ENCODE results near the gene TRAF3IP1.

TRAF3IP1 gene

DNA sequence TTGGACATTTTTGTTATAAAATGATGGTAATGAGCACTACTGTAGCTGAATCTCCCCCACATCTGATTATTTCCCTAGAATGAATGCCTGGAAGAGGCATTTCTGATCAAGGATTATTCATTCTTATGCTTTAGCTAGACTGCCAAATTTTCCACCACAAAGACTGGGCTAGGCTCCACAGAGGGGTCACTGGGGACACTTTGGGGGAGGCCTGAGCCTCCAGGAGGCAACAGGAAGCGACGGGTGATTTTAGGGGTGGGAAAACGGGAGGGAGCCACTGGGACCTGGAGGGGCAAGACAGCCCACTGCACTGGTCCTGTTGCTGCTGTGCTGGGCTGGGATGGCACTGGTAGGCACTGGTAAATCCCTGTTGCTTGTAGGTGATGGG, 104.0 kb downstream of the TRAF3IP1 start:
- no peak overlapping the region for H3K27ac ChIP-seq (ENCODE audit: insufficient read depth, low read depth, low read length, poor library complexity, severe bottlenecking)
- no peak overlapping the region for H3K4me3 ChIP-seq (ENCODE audit: insufficient read depth, low read depth, low read length)
- H3K4me1 ChIP-seq (ENCODE audit: control insufficient read depth, insufficient read depth, low read length), result peaks cover 21% of the 10 kb centered on the region
- no peaks in the 10 kb centered on the region for H3K9me3 ChIP-seq (ENCODE audit: control insufficient read depth, low read length)
- no peaks in the 10 kb centered on the region for H3K27me3 ChIP-seq (ENCODE audit: control insufficient read depth, insufficient read depth, low read length, poor library complexity, severe bottlenecking)
- WGBS, 2 experiments, result 92 to 93% methylated on average over 3 of the region's 3 CpGs
- H3K36me3 ChIP-seq (ENCODE audit: control insufficient read depth, insufficient read depth, low read length), result no peaks in the 10 kb centered on the region

DNA sequence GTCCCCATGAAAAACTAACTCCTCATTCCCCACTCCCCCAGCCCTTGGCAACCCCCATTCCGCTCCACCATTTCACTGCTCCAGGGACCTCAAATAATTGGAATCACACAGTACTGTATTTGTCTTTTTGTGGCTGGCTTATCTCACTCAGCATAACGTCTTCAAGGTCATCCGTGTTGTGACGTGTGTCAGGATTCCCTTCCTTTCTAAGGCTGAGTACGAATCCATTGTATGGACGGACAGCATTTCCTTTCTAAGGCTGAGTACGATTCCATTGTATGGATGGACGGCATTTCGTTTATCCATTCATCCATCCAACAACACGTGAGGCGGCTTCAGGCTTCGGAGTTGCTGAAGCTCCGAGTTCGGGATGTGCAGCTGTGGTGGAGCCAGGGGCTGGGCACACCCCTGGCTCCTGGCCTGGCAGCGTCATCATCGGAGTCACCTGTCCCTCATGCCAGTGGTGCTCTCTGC, 105.2 kb downstream of the TRAF3IP1 start:
- Histone ChIP-seq H3K4me1 (ENCODE audit: control insufficient read depth, insufficient read depth, low read length) (peaks cover 21% of the 10 kb centered on the region), H3K36me3 (ENCODE audit: control insufficient read depth, insufficient read depth, low read length) (no peaks in the 10 kb centered on the region), H3K4me3 (ENCODE audit: insufficient read depth, low read depth, low read length) (peak overlapping the region; percentile 86), H3K27me3 (ENCODE audit: control insufficient read depth, insufficient read depth, low read length, poor library complexity, severe bottlenecking) (no peaks in the 10 kb centered on the region), H3K9me3 (ENCODE audit: control insufficient read depth, low read length) (no peaks in the 10 kb centered on the region), H3K27ac (ENCODE audit: insufficient read depth, low read depth, low read length, poor library complexity, severe bottlenecking) (no peak overlapping the region)
- 85 to 88% methylated on average over 16 of the region's 16 CpGs for WGBS, 2 experiments

DNA sequence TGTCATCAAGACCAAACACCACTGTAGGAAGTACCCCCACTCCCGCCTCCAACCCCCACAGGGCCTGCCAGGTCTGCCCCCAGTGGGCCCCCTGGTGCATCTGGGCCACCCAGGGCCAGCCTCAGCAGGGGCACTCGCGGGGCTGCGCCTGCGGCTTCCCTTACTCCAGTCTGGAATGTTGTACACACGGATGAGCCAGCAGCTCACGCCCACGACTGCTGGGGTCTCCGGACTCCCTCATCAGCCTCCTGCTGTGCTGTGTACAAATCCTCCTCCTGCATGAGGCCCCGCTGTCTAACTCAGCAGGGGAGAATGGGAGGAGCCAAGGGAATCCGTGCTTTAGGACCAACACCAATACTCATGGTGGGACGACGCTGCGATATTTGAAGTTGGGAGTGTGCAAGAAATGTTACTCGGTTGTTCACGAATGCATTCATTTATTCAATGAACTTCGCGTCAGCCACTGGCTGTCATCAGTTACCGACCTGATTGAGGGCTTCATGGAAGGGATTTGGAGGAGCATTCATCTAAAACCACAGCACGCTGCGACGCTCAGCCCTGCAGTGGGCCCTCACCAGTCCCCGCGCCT, 105.8 kb downstream of the TRAF3IP1 start:
- Histone ChIP-seq H3K9me3 (ENCODE audit: control insufficient read depth, low read length) (no peaks in the 10 kb centered on the region), H3K27ac (ENCODE audit: insufficient read depth, low read depth, low read length, poor library complexity, severe bottlenecking) (peak overlapping the region; percentile 65), H3K4me3 (ENCODE audit: insufficient read depth, low read depth, low read length) (peak overlapping the region; percentile 86), H3K27me3 (ENCODE audit: control insufficient read depth, insufficient read depth, low read length, poor library complexity, severe bottlenecking) (no peaks in the 10 kb centered on the region), H3K4me1 (ENCODE audit: control insufficient read depth, insufficient read depth, low read length) (peaks cover 16% of the 10 kb centered on the region), H3K36me3 (ENCODE audit: control insufficient read depth, insufficient read depth, low read length) (no peaks in the 10 kb centered on the region)
- 3 to 5% methylated on average over 23 to 24 of the region's 24 CpGs for WGBS, 2 experiments

DNA sequence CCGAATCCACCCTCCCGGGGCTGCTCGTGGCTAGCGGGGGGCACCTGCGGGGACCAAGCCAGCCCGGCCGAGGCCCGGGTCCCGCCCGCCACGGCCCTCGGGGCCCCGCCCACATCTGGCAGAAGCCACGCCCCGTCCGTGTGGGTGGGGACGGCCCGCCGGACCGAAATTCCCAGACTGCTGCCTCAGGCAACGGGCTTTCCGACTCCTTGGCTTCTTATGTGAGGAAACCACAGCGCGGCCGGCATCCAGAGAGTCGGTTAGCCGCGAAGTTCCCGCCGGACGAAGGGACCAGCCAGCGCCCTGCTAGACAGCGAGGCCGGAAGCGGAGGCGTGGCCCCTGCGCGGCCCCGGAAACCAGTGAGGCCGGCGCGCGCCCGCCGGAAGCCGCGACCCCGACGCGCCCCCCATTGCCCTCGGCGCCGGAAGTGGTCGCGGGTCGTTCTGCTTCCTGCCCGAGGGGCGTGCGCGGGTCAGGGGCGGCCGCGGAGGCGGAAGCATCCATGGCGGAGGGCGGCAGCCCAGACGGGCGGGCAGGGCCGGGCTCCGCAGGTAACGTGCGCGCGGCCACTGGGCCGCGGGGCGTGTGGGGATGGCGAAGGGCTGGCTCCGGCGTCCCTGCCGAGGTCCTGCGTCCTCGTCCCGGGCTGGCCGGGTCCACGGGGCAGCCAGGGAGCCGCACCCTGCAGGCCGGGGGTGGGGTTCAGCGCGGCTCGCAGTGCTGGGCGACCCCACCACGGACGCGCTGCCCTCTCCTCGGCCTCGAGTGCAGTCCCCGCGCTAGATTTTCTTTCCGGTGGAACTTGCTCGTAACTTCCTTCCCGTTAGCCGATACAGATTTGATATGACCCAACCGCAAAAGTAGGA, 106.5 kb downstream of the TRAF3IP1 start, which contains the start of gene ASB1:
Gene ASB1, plus strand, starts transcription at position 360 of the 867 bp plus-strand sequence. Its CDS starts 144 bp downstream, at position 504.
- WGBS, 2 experiments, result 0% methylated on average over 104 of the region's 104 CpGs
- no peaks in the 10 kb centered on the region for H3K36me3 ChIP-seq (ENCODE audit: control insufficient read depth, insufficient read depth, low read length)
- peak within 1 kb of the TSS; percentile 86 for H3K4me3 ChIP-seq (ENCODE audit: insufficient read depth, low read depth, low read length)
- no peaks in the 10 kb centered on the region for H3K9me3 ChIP-seq (ENCODE audit: control insufficient read depth, low read length)
- peaks cover 9% of the 10 kb centered on the region for H3K4me1 ChIP-seq (ENCODE audit: control insufficient read depth, insufficient read depth, low read length)
- H3K27ac ChIP-seq (ENCODE audit: insufficient read depth, low read depth, low read length, poor library complexity, severe bottlenecking), result peak within 1 kb of the TSS; percentile 65
- no peaks in the 10 kb centered on the region for H3K27me3 ChIP-seq (ENCODE audit: control insufficient read depth, insufficient read depth, low read length, poor library complexity, severe bottlenecking)

DNA sequence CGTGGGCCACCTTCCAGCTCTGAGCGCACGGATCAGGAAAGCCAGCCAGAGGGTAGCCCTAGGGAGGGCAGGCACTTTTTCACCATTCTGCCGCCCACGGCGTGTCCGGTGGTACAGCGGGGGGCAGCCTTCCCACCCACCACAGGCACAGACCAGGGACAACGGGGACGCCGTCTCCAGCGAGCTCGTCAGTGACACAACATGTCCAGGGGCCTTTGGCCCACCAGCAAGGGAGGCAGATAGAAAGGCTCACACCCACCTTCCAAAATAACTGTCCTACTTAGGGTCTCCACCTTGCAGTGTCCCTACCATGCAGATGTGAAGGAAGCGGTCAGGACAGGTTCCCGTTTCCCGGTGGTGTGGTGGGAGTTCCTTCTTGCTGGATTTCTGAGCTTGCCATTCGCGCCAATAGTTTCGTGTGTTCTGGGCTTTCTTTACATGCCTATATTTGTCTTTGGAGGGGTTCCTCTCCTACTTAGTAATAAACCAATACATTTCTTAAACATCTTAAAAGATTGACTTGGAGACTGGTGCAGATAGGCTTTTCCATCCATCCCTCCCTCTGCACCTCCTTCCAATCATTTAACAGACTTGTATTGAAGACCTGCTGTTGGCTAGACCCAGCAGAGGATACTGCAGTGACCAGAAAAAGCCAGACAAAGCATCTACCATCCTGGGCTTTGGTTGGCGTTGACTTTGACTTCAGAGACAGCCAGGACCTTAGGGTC, 107.3 kb downstream of the TRAF3IP1 start:
- peak overlapping the region; percentile 86 for H3K4me3 ChIP-seq (ENCODE audit: insufficient read depth, low read depth, low read length)
- no peaks in the 10 kb centered on the region for H3K36me3 ChIP-seq (ENCODE audit: control insufficient read depth, insufficient read depth, low read length)
- WGBS, 2 experiments, result 10 to 12% methylated on average over 20 of the region's 20 CpGs
- no peak overlapping the region for H3K27ac ChIP-seq (ENCODE audit: insufficient read depth, low read depth, low read length, poor library complexity, severe bottlenecking)
- no peaks in the 10 kb centered on the region for H3K27me3 ChIP-seq (ENCODE audit: control insufficient read depth, insufficient read depth, low read length, poor library complexity, severe bottlenecking)
- no peaks in the 10 kb centered on the region for H3K9me3 ChIP-seq (ENCODE audit: control insufficient read depth, low read length)
- peaks cover 9% of the 10 kb centered on the region for H3K4me1 ChIP-seq (ENCODE audit: control insufficient read depth, insufficient read depth, low read length)

DNA sequence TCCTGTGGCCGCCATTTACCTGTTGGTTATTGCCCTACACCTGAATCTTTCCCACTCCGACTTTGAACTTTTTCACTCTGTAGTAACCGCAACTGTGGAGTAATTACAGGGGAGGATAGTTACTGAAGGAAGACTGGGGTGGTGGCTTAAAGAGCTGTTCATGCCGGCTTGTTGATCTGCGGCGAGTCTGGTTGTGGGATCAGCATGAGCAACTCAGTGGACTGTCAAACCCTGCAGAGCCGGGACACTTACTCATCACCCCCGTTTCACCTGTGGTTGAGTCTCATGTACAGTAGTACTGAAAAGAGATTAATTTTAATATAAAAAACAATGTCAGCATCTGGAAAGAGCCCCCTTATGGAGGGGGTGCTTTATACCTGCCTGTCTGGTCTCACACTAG, 108.5 kb downstream of the TRAF3IP1 start:
- H3K36me3 ChIP-seq (ENCODE audit: control insufficient read depth, insufficient read depth, low read length), result peaks cover 7% of the 10 kb centered on the region
- H3K4me3 ChIP-seq (ENCODE audit: insufficient read depth, low read depth, low read length), result no peak overlapping the region
- peaks cover 9% of the 10 kb centered on the region for H3K4me1 ChIP-seq (ENCODE audit: control insufficient read depth, insufficient read depth, low read length)
- H3K27me3 ChIP-seq (ENCODE audit: control insufficient read depth, insufficient read depth, low read length, poor library complexity, severe bottlenecking), result no peaks in the 10 kb centered on the region
- 94 to 96% methylated on average over 6 of the region's 8 CpGs for WGBS, 2 experiments
- H3K27ac ChIP-seq (ENCODE audit: insufficient read depth, low read depth, low read length, poor library complexity, severe bottlenecking), result no peak overlapping the region
- no peaks in the 10 kb centered on the region for H3K9me3 ChIP-seq (ENCODE audit: control insufficient read depth, low read length)

DNA sequence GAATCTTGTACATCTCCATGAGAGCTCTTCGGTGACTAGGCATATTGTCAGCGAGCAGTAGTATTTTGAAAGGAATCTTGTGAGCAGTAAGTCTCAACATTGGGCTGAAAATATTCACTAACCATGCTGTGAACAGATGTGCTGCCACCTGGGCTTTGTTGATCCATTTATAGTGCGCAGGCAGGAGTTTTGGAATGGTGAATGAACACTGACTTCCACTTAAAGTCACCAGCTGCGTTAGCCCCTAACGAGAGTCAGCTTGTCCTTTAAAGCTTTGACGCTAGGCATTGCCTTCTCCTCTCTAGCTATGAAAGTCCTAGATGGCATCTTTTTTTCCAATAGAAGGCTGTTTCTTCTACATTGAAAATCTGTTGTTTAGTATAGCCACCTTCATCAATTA, 110.5 kb downstream of the TRAF3IP1 start:
- Histone ChIP-seq H3K4me3 (ENCODE audit: insufficient read depth, low read depth, low read length) (no peak overlapping the region), H3K36me3 (ENCODE audit: control insufficient read depth, insufficient read depth, low read length) (peaks cover 22% of the 10 kb centered on the region), H3K4me1 (ENCODE audit: control insufficient read depth, insufficient read depth, low read length) (peaks cover 9% of the 10 kb centered on the region), H3K9me3 (ENCODE audit: control insufficient read depth, low read length) (no peaks in the 10 kb centered on the region), H3K27ac (ENCODE audit: insufficient read depth, low read depth, low read length, poor library complexity, severe bottlenecking) (no peak overlapping the region), H3K27me3 (ENCODE audit: control insufficient read depth, insufficient read depth, low read length, poor library complexity, severe bottlenecking) (no peaks in the 10 kb centered on the region)
- WGBS, 2 experiments, result 95% methylated on average over 6 of the region's 6 CpGs

DNA sequence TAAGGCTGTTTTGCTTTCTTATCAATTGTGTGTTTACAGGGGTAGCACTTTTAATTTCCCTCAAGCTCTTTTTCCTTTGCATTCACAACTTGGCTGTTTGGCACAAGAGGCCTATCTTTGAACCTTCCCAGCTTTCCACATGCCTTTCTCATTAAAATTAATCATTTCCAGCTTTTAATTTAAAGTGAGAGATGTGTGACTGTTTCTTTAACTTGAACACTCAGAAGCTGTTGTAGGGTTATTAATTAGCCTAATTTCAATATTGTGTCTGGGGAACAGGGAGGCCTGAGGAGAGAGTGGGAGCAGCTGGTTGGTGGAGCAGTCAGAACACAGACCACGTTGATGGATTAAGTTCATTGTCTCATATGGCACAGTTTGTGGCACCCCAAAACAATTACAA, 111.1 kb downstream of the TRAF3IP1 start:
- peaks cover 22% of the 10 kb centered on the region for H3K36me3 ChIP-seq (ENCODE audit: control insufficient read depth, insufficient read depth, low read length)
- no peak overlapping the region for H3K4me3 ChIP-seq (ENCODE audit: insufficient read depth, low read depth, low read length)
- 78 to 92% methylated on average over 1 of the region's 1 CpG for WGBS, 2 experiments

DNA sequence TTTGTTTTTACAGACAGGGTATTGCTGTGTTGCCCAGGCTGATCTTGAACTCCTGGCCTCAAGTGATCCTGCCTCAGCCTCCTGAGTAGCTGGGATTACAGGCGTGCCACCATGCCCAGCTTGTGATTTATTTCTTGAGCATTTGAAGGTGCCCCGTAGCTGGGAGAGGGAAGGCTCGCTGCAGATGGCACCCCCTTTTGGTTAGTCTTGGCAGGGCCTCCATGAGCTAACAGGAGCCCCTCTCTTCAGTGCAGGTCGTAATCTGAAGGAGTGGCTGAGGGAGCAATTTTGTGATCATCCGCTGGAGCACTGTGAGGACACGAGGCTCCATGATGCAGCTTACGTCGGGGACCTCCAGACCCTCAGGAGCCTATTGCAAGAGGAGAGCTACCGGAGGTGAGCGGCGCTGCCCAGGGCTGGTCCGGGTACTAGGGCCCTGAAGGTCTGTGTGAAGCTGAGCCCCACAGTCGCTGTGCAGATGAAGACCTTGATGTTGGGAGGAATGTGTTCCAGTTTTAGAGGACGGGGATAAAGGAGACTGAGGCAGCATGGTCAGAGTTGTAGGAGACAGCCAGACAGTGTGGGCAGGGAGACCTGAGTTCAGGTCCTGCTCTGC, 113.1 kb downstream of the TRAF3IP1 start:
- H3K4me3 ChIP-seq (ENCODE audit: insufficient read depth, low read depth, low read length), result no peak overlapping the region
- no peak overlapping the region for H3K27ac ChIP-seq (ENCODE audit: insufficient read depth, low read depth, low read length, poor library complexity, severe bottlenecking)
- no peaks in the 10 kb centered on the region for H3K27me3 ChIP-seq (ENCODE audit: control insufficient read depth, insufficient read depth, low read length, poor library complexity, severe bottlenecking)
- 94 to 95% methylated on average over 14 of the region's 14 CpGs for WGBS, 2 experiments
- no peaks in the 10 kb centered on the region for H3K9me3 ChIP-seq (ENCODE audit: control insufficient read depth, low read length)
- peaks cover 1% of the 10 kb centered on the region for H3K4me1 ChIP-seq (ENCODE audit: control insufficient read depth, insufficient read depth, low read length)
- H3K36me3 ChIP-seq (ENCODE audit: control insufficient read depth, insufficient read depth, low read length), result peaks cover 22% of the 10 kb centered on the region

More for the DNA sequence above, 111.1 kb downstream of the TRAF3IP1 start:
- Histone ChIP-seq H3K9me3 (ENCODE audit: control insufficient read depth, low read length) (no peaks in the 10 kb centered on the region), H3K4me1 (ENCODE audit: control insufficient read depth, insufficient read depth, low read length) (peaks cover 9% of the 10 kb centered on the region), H3K27me3 (ENCODE audit: control insufficient read depth, insufficient read depth, low read length, poor library complexity, severe bottlenecking) (no peaks in the 10 kb centered on the region), H3K27ac (ENCODE audit: insufficient read depth, low read depth, low read length, poor library complexity, severe bottlenecking) (no peak overlapping the region)

Measured in ectodermal cell (in vitro differentiated cells).